Spleen (tissue), 11 donors: ENCODE measurements around the gene LCE1F. TPM values are rescaled to one million over a fixed set of nuclear protein-coding genes. Genes with fewer than 3 reads are reported as not detected.

ENCODE experiments used
- DNase-seq: peaks from one replicate; pipeline ENCODE4 v3.0.0-alpha.2; 2020
- H3K27ac ChIP-seq, 8 donors: fragments of 200-600 bp; sonication (generic) in 7 of 8; 1 replicate in 4 of 8; 2 replicates in 4 of 8; pipeline versions ENCODE4 v1.5.0 to v1.8.0; 2016 to 2021; ENCODE audit warnings: inconsistent platforms in 4 of 8, mild to moderate bottlenecking in 4 of 8, moderate library complexity in 1 of 8
- H3K27me3 ChIP-seq, 7 donors: fragments of 200-600 bp; sonication (generic) in 6 of 7; replicated peaks in 1 of 7; 1 replicate in 4 of 7; 2 replicates in 3 of 7; pipeline versions ENCODE4 v1.5.0 to v1.8.0; 2016 to 2021; ENCODE audit warnings: inconsistent platforms in 3 of 7, mild to moderate bottlenecking in 1 of 7
- H3K36me3 ChIP-seq, 6 donors: fragments of 200-600 bp; sonication (generic) in 5 of 6; 1 replicate in 4 of 6; 2 replicates in 2 of 6; pipeline versions ENCODE4 v1.5.0 to v1.8.0; 2016 to 2021; ENCODE audit warnings: inconsistent platforms in 2 of 6
- H3K4me1 ChIP-seq, 6 donors: fragments of 200-600 bp; sonication (generic) in 5 of 6; 1 replicate in 3 of 6; 2 replicates in 3 of 6; pipeline versions ENCODE4 v1.5.0 to v1.8.0; 2016 to 2021; ENCODE audit warnings: inconsistent platforms in 3 of 6
- H3K4me3 ChIP-seq, 8 donors: fragments of 200-600 bp; sonication (generic) in 7 of 8; 1 replicate in 4 of 8; 2 replicates in 4 of 8; pipeline versions ENCODE4 v1.5.0 to v1.8.0; 2016 to 2021; ENCODE audit warnings: inconsistent platforms in 4 of 8, mild to moderate bottlenecking in 4 of 8, moderate library complexity in 2 of 8
- H3K9me3 ChIP-seq, 8 donors: fragments of 200-600 bp; sonication (generic) in 7 of 8; 1 replicate in 4 of 8; 2 replicates in 4 of 8; pipeline versions ENCODE4 v1.5.0 to v1.8.0; 2016 to 2021; ENCODE audit warnings: inconsistent platforms in 4 of 8
- POLR2A ChIP-seq, 3 donors: fragments of 450-650 bp; IDR thresholded peaks; one replicate each; pipeline ENCODE4 v1.5.1; 2017; ENCODE audit warnings: antibody characterized with exemption in 3 of 3, mild to moderate bottlenecking in 1 of 3
- POLR2AphosphoS5 ChIP-seq, 3 donors: sonication (generic); formaldehyde crosslinking; IDR thresholded peaks; one replicate each; pipeline ENCODE4 v1.5.1; 2017; ENCODE audit warnings: antibody characterized with exemption in 3 of 3
- WGBS, 5 donors: extraction: QIAGEN DNeasy Blood & Tissue Kit in 3 of 5; methylation state at CpG; one replicate each; pipeline versions ENCODE4 v1.1.5 to v1.1.7; 2013 to 2018; 5-methylcytosine and 5-hydroxymethylcytosine counted together
- intact Hi-C: fragments of 100-400 bp; cut with DNase I; formaldehyde crosslinking; loops from one replicate; pipeline ENCODE4 v1.15.0; 2023; ENCODE audit warnings: low total_unique reads
- polyA plus RNA-seq, 3 donors: library from polyadenylated mRNA; stranded (reverse); fragments of 200-250 nt; gene quantifications; one replicate each; pipeline ENCODE4 v1.2.1, GENCODE V29; 2013
- total RNA-seq, 7 donors: library from RNA; depleted of rRNA in 3 of 7; stranded (reverse); fragments of >200 nt in 3 of 7; fragmentation: NEBNext Ultra II Directional in 4 of 7; extraction: Animal tissue kit (Norgen Biotek cat#: 25700) in 4 of 7; gene quantifications; one replicate each; pipeline versions ENCODE4 v1.1.0 to v1.2.1, GENCODE V29; 2016 to 2021
- TF ChIP-seq, protein P1 (sequence below), 11 experiments: fragments of 200-600 bp in 7 of 11; fragments of 450-650 bp in 4 of 11; sonication (generic) in 4 of 11; IDR thresholded peaks in 8 of 11; conservative IDR thresholded peaks in 3 of 11; 1 replicate in 7 of 11; 2 replicates in 4 of 11; pipeline versions ENCODE4 v1.4.0 to v1.8.0; 2016 to 2021; ENCODE audit warnings: antibody characterized with exemption in 11 of 11, inconsistent platforms in 4 of 11, mild to moderate bottlenecking in 1 of 11
- donor health status: healthy with polysubstance abuse.
- donor health status: DM: no; HTN: no; CAD: no; lungs with moderate emphysema.
- donor health status: DM: no; HTN: no; CAD: no.
- donor health status: Bipolar disorder and iron deficiency.
- donor health status: healthy.
- donor health status: DM: no; HTN: no; CAD: no.
- donor health status: DM: yes; HTN: yes; CAD: no.

Gene LCE1F
- total and polyA plus RNA-seq, 10 donors = not detected

DNA sequence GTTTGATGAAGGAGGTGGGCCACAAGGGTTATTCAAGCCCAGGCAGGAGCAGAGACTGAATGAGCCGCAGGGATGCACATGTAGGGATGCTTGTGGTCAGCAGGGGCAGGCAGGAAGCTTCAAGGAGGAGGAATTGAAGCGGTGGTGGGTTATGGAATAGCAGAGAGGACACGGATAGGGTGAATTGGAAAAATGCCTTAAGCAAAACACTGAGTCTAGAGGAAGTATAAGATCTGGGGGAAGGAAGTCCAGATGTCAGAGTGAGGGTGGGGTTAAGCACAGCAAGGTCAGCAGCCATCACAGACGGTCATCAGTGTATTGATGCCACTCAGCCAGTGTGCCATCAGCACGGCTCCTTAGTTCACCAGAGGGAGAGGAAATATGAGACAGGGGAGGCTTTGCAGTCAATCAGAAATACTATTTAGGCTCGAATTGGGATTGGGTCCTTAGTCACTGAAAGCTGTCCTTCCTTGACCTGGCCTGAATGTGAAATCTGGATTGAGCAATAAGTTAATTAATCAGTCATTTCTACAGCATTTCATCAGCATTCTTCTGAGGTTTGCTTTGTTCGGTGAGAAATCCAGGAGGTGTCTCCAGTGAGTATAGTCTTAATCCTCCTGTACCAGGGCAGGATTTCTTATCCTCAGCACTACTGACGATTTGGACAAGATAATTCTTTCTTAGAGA is 6.0 kb upstream of the LCE1F start:
- WGBS, 5 donors = 38 to 66% (median 54%) methylated on average over 8 of the region's 8 CpGs
- H3K4me1 ChIP-seq = no peaks in the 10 kb centered on the region
- intact Hi-C loops = no loop called here

DNA sequence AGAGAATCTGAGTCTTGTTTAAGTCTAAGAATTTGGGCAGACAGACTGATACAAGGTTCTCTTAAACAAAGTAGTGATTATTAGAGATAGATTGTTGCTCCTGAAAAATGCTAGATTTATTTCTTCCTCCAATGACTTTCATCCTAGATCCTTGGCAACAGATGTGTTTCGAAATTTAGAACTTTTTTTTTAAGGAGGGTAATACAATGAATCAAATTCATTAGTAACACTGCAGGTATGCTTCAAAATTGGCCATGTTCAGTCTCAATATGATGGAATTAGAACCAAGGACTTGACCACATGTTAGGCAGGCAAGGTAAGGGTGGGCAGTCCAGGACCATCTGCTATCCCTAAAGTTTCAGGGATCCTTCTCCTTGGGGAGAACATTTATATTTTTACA is 4.5 kb upstream of the LCE1F start:
- TF ChIP-seq POLR2A (IDR thresholded peaks at IDR 0.05) (no peak), POLR2AphosphoS5 (IDR thresholded peaks at IDR 0.05) (no peak)
- TF ChIP-seq, protein P1, sequence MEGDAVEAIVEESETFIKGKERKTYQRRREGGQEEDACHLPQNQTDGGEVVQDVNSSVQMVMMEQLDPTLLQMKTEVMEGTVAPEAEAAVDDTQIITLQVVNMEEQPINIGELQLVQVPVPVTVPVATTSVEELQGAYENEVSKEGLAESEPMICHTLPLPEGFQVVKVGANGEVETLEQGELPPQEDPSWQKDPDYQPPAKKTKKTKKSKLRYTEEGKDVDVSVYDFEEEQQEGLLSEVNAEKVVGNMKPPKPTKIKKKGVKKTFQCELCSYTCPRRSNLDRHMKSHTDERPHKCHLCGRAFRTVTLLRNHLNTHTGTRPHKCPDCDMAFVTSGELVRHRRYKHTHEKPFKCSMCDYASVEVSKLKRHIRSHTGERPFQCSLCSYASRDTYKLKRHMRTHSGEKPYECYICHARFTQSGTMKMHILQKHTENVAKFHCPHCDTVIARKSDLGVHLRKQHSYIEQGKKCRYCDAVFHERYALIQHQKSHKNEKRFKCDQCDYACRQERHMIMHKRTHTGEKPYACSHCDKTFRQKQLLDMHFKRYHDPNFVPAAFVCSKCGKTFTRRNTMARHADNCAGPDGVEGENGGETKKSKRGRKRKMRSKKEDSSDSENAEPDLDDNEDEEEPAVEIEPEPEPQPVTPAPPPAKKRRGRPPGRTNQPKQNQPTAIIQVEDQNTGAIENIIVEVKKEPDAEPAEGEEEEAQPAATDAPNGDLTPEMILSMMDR (IDR thresholded peaks at IDR 0.05 in 8 of 11, conservative IDR thresholded peaks at IDR 0.05 in 3 of 11) = no peak
- Histone ChIP-seq H3K4me1 (no peaks in the 10 kb centered on the region), H3K4me3 (no peak overlapping the region), H3K9me3 (no peaks in the 10 kb centered on the region), H3K27ac (no peak overlapping the region), H3K27me3 (peaks cover 0 to 14% (median 0%) of the 10 kb centered on the region in 7 donors), H3K36me3 (no peaks in the 10 kb centered on the region)
- 59 to 89% (median 75%) methylated on average over 1 of the region's 1 CpG for WGBS, 5 donors
- intact Hi-C loops = no loop called here
- DNase-seq = no peak

More for the DNA sequence above, 6.0 kb upstream of the LCE1F start:
- no peaks in the 10 kb centered on the region for H3K36me3 ChIP-seq
- no peak overlapping the region for H3K27ac ChIP-seq
- H3K9me3 ChIP-seq = no peaks in the 10 kb centered on the region
- no peak for DNase-seq
- H3K27me3 ChIP-seq = peaks cover 0 to 11% (median 0%) of the 10 kb centered on the region in 7 donors
- TF ChIP-seq, protein P1 (IDR thresholded peaks at IDR 0.05 in 8 of 11, conservative IDR thresholded peaks at IDR 0.05 in 3 of 11) = no peak
- no peak for TF ChIP-seq POLR2A (IDR thresholded peaks at IDR 0.05)
- no peak for TF ChIP-seq POLR2AphosphoS5 (IDR thresholded peaks at IDR 0.05)
- H3K4me3 ChIP-seq = no peak overlapping the region

DNA sequence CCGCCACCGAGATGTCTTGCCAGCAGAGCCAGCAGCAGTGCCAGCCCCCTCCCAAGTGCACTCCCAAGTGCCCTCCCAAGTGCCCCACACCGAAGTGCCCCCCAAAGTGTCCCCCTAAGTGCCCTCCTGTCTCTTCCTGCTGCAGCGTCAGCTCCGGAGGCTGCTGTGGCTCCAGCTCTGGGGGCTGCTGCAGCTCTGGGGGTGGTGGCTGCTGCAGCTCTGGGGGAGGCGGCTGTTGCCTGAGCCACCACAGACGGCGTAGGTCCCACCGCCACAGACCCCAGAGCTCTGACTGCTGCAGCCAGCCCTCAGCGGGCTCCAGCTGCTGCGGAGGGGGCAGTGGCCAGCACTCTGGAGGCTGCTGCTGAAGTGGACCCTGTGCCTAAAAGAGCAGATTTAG is 1.4 kb downstream of the LCE1F start:
- Histone ChIP-seq H3K27ac (no peak overlapping the region), H3K4me3 (no peak overlapping the region), H3K27me3 (peaks cover 0 to 22% (median 0%) of the 10 kb centered on the region in 7 donors), H3K36me3 (no peaks in the 10 kb centered on the region), H3K9me3 (no peaks in the 10 kb centered on the region), H3K4me1 (no peaks in the 10 kb centered on the region)
- no peak for DNase-seq
- WGBS, 5 donors = 76 to 87% (median 79%) methylated on average over 8 to 11 of the region's 11 CpGs
- intact Hi-C loops = no loop called here
- TF ChIP-seq POLR2A (IDR thresholded peaks at IDR 0.05) (no peak), POLR2AphosphoS5 (IDR thresholded peaks at IDR 0.05) (no peak)
- TF ChIP-seq, protein P1 (IDR thresholded peaks at IDR 0.05 in 8 of 11, conservative IDR thresholded peaks at IDR 0.05 in 3 of 11) = no peak

DNA sequence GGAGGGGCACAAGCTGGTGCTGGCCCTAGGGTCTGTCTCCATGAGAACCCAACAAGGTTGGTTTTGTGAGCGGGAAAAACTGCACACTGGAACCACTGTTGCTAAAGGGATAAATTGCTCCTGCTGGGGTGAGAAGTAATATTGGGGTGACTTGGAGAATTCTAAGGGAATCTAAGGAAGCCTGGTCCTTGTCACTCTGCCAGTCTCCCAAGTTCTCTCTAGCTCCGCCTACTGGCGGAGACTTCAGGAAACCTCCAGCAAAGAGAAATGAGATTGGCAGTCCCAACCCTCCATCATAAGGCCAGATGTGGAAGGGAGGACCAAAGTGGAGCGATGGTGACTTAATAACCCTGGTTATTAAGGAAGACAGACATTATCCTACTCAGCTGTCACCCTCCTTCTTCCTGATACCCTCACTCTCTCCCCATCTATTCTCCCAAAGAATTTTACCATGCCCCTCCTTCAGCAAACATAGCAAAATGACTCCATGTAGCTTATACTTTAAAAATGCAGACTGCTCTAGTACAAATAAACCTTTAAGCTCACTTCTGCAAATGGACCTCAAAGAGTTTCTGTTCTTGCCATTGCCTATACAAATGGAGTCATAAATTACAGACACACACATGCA is 2.7 kb downstream of the LCE1F start:
- TF ChIP-seq, protein P1 (IDR thresholded peaks at IDR 0.05 in 8 of 11, conservative IDR thresholded peaks at IDR 0.05 in 3 of 11) = no peak
- TF ChIP-seq POLR2A (IDR thresholded peaks at IDR 0.05) = no peak
- no peak for TF ChIP-seq POLR2AphosphoS5 (IDR thresholded peaks at IDR 0.05)
- Histone ChIP-seq H3K27ac (no peak overlapping the region), H3K4me1 (no peaks in the 10 kb centered on the region), H3K36me3 (no peaks in the 10 kb centered on the region), H3K9me3 (no peaks in the 10 kb centered on the region), H3K27me3 (peaks cover 0 to 28% (median 0%) of the 10 kb centered on the region in 7 donors), H3K4me3 (no peak overlapping the region)
- WGBS, 5 donors = 54 to 71% (median 59%) methylated on average over 4 of the region's 4 CpGs
- intact Hi-C loops = no loop called here
- no peak for DNase-seq
